Measurements from ENCODE around the gene TRIM69.
"Not testable (repeated sequence)": the region's sequence is repeated elsewhere in the genome, so short reads cannot be mapped to it uniquely, and the experiment has no call there.

The TRIM69 gene, protein sequence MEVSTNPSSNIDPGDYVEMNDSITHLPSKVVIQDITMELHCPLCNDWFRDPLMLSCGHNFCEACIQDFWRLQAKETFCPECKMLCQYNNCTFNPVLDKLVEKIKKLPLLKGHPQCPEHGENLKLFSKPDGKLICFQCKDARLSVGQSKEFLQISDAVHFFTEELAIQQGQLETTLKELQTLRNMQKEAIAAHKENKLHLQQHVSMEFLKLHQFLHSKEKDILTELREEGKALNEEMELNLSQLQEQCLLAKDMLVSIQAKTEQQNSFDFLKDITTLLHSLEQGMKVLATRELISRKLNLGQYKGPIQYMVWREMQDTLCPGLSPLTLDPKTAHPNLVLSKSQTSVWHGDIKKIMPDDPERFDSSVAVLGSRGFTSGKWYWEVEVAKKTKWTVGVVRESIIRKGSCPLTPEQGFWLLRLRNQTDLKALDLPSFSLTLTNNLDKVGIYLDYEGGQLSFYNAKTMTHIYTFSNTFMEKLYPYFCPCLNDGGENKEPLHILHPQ

DNA sequence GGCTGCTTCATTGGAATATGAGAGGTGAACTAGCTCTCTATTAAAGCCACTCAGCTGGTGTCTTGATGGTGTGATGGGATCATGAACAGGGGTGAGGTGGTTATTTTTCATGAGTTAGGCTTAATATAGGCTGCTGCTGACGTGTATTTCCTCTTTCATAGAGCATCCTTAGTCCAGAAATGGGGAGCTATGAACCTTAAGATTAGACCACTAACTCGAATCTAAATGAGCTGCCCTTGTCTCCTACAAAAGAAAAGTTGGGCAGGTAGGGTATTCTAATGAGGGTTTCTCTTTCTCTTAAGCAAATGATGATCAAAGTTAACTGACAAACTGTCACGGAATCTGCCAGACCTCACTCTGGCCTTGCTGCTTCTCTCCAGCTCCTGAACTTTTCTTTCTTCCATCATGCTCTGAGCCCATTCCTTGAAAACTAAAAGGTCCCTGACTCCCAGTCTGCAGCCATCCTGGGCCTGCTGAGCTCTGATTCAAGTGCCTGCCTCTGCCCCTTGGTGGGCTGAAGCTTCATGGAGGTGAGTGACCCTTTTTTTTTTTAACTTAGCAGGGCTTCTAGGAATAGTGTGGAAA is at the start of gene TRIM69:
TRIM69 (plus strand) TSS at position 348 of the 585 bp plus-strand sequence; CDS start at position 525, 177 bp downstream.
- DNase-seq = no peak

- not testable (repeated sequence) for DNase-seq
Observed at GRCh38 chr15:44689318-44689717, 47.0 kb upstream of the TRIM69 start.

GRCh38 chr15:44690245-44690644 is 46.1 kb upstream of the TRIM69 start:
- not testable (repeated sequence) for DNase-seq

DNA sequence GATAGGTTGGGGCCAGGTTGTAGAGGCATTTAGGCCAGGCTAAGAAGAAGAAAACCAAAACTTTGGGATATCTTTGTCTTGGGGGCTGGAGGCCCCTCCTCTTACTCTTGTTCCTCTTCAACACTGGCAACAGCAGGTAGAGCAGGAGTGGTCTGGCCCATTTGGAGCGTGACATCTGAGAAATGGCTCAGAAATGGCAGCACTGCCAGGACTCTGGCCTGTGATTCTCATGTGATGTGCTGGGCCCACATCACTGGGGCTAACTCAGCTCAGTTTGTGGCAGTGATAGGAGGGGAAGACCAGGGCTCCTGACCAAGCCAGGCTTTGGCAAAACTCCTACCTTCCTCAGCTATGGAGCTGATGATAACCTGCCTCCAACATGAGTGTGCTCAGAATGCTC is 43.7 kb upstream of the TRIM69 start:
- no peak for DNase-seq

DNA sequence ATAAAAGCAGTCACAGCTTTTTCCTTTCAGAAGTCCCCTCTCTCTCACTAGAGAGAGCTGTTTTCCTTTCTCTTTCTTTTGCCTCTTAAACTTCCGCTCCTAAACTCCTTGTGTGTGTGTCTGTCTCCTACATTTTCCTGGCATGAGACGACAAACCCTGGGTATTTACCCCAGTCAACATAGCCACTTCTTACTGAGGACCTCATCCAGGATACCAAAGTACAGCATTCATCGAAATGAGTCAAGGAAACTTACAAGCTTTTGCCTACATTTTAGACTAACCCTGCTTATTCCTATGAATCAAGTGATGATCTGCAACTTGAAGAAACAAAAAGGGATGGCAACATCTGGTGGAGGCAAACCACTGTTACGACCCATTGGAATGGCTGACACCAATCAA is 41.9 kb upstream of the TRIM69 start:
- DNase-seq = no peak

DNA sequence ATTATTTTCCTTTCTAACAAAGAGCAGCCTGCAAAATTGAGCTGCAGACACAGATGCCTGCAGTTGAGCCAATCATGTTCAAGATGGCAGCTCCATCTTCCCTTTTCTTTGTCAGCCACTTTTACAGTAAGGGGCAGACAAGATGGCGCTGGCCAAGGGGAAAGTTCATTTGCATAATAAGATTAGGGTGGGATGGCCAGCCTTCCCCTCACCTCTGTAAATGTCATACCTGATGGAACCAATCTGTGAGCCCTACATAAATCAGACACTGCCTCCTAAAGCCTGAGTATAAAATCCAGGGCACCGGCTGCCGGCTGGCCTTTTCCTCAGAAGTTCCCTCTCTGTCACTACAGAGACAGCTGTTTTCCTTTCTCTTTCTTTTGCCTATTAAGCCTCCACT is 41.0 kb upstream of the TRIM69 start:
- DNase-seq = no peak

- no peak for DNase-seq
Observed at GRCh38 chr15:44697014-44697413, 39.3 kb upstream of the TRIM69 start.

- peak; percentile 39 for DNase-seq
Observed at GRCh38 chr15:44698641-44699040, 37.7 kb upstream of the TRIM69 start.

DNA sequence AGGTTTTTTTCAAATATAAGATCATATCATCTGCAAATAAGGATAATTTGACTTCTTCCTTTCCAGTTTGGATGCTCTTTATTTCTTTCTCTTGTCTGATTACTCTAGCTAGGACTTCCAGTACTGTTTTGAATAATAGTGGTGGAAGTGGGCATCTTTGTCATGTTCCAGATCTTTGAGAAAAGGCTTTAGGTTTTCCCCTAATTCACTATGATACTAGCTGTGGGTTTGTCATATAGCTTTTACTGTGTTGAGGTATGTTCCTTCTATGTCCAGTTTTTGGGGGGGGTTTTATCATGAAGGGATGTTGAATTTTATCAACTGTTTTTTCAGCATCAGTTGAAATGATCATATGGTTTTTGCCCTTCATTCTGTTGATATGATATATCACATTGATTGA is 35.7 kb upstream of the TRIM69 start:
- not testable (repeated sequence) for DNase-seq

GRCh38 chr15:44705986-44706385 is 30.3 kb upstream of the TRIM69 start:
- no peak for DNase-seq

GRCh38 chr15:44706401-44706800 is 29.9 kb upstream of the TRIM69 start:
- no peak for DNase-seq

DNA sequence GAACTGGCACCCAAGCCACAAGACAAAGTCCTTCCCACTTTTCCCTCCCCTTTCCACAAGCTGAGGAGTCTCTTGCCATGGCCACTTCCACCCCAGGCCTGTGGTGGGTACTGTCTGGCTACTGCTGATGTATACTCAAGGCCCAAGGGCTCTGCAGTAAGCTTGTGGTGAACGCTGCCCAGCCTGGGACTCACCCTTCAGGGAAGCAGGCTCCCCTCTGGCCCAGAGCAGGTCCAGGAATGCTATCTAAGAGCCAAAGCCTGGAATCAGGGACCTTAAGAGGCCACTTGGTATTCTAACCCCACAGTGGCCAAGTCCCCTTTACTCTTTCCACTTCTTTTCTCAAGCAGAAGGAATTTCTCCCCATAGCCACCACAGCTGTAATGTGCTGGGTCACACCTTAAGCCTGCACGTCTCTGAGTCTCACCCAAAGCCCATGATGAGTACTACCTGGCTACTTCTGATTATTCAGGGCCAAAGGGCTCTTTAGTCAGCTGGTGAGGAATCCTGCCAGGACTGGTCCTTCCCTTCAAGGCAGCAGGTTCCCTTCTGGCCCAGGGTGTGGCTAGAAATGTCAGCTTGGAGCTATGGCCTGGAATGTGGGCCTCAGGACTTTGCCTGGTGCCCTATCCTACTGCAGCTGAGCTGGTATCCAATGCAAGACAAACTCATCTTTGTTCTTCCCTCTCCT is 29.2 kb upstream of the TRIM69 start:
- DNase-seq = no peak

DNA sequence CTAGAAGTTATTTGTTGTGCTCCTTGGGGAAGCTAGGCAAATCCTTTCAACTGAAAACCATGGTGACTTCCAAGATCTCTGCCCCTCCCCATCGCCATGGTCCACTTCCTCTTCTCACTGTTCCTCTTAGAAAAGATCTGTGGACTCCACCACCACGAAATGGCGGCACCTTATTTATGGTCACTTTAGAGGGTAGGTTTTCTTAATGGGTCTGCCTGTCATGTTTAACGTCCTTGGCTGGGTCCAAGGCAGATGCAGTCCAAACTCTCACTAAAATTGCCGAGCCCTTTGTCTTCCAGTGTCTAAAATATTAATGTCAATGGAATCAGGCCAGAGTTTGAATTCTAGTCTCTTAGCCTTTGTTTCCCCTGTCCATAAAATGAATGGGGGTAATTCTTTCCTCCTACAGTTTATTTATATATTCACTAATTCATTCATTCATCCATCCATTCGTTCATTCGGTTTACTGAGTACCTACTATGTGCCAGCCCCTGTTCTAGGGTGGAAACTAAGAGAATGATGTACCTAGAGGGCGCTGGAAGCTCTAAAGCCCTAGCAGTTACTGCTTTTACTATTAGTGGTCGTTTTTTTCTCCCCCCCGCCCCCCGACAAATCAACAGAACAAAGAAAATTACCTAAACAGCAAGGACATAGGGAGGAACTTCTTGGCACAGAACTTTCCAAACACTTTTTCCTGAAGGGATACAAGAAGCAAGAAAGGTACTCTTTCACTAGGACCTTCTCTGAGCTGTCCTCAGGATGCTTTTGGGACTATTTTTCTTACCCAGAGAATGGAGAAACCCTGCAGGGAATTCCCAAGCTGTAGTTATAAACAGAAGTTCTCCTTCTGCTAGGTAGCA is 25.9 kb upstream of the TRIM69 start:
- DNase-seq = peak; percentile 91

GRCh38 chr15:44711096-44711742 is 25.1 kb upstream of the TRIM69 start, which contains the start of the genes B2M and PATL2:
B2M (plus strand) TSS chr15:44711517; CDS start chr15:44711547, 30 bp downstream.
PATL2 (minus strand) TSS chr15:44711323; CDS start chr15:44676490, 34,833 bp downstream.
- DNase-seq = peak; percentile 97

DNA sequence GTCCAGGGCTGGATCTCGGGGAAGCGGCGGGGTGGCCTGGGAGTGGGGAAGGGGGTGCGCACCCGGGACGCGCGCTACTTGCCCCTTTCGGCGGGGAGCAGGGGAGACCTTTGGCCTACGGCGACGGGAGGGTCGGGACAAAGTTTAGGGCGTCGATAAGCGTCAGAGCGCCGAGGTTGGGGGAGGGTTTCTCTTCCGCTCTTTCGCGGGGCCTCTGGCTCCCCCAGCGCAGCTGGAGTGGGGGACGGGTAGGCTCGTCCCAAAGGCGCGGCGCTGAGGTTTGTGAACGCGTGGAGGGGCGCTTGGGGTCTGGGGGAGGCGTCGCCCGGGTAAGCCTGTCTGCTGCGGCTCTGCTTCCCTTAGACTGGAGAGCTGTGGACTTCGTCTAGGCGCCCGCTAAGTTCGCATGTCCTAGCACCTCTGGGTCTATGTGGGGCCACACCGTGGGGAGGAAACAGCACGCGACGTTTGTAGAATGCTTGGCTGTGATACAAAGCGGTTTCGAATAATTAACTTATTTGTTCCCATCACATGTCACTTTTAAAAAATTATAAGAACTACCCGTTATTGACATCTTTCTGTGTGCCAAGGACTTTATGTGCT is 24.5 kb upstream of the TRIM69 start:
- peak; percentile 74 for DNase-seq

DNA sequence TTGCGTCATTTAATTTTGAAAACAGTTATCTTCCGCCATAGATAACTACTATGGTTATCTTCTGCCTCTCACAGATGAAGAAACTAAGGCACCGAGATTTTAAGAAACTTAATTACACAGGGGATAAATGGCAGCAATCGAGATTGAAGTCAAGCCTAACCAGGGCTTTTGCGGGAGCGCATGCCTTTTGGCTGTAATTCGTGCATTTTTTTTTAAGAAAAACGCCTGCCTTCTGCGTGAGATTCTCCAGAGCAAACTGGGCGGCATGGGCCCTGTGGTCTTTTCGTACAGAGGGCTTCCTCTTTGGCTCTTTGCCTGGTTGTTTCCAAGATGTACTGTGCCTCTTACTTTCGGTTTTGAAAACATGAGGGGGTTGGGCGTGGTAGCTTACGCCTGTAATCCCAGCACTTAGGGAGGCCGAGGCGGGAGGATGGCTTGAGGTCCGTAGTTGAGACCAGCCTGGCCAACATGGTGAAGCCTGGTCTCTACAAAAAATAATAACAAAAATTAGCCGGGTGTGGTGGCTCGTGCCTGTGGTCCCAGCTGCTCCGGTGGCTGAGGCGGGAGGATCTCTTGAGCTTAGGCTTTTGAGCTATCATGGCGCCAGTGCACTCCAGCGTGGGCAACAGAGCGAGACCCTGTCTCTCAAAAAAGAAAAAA is 23.9 kb upstream of the TRIM69 start:
- DNase-seq = peak; percentile 92

GRCh38 chr15:44713006-44713966 is 23.0 kb upstream of the TRIM69 start:
- DNase-seq = peak; percentile 65

- no peak for DNase-seq
Observed at GRCh38 chr15:44715142-44715796, 21.1 kb upstream of the TRIM69 start.

DNA sequence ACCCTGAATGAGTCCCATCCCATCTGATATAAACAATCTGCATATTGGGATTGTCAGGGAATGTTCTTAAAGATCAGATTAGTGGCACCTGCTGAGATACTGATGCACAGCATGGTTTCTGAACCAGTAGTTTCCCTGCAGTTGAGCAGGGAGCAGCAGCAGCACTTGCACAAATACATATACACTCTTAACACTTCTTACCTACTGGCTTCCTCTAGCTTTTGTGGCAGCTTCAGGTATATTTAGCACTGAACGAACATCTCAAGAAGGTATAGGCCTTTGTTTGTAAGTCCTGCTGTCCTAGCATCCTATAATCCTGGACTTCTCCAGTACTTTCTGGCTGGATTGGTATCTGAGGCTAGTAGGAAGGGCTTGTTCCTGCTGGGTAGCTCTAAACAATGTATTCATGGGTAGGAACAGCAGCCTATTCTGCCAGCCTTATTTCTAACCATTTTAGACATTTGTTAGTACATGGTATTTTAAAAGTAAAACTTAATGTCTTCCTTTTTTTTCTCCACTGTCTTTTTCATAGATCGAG is 20.5 kb upstream of the TRIM69 start:
- DNase-seq = no peak

All from inflammatory macrophage treated with lipopolysaccharide for 4 hours (primary cell).